Activated naive CD8-positive, alpha-beta T cell treated with anti-CD3 and anti-CD28 coated beads for 36 hours (primary cell): ENCODE results near the gene FGFBP1. TPM values are rescaled to one million over a fixed set of nuclear protein-coding genes. Genes with fewer than 3 reads are reported as not detected.
A peak's percentile ranks its signal among the peaks of the same experiment; 100 is the strongest.

ENCODE experiments used
- DNase-seq: peaks from one replicate; pipeline ENCODE4 v3.0.0; 2021
- H3K27ac Mint-ChIP-seq: one replicate; pipeline ENCODE4 v1.8.0; 2022; ENCODE audit warnings: mild to moderate bottlenecking, moderate library complexity, mixed read lengths
- H3K27me3 Mint-ChIP-seq: one replicate; pipeline ENCODE4 v1.8.0; 2022; ENCODE audit warnings: mild to moderate bottlenecking, mixed read lengths
- H3K36me3 Mint-ChIP-seq: one replicate; pipeline ENCODE4 v1.8.0; 2021; ENCODE audit warnings: mild to moderate bottlenecking, mixed read lengths
- H3K4me1 Mint-ChIP-seq: one replicate; pipeline ENCODE4 v1.8.0; 2021; ENCODE audit warnings: mixed read lengths
- H3K4me3 Mint-ChIP-seq: one replicate; pipeline ENCODE4 v1.8.0; 2022; ENCODE audit warnings: mild to moderate bottlenecking, moderate library complexity, mixed read lengths
- H3K9me3 Mint-ChIP-seq: one replicate; pipeline ENCODE4 v1.8.0; 2022; ENCODE audit warnings: mixed read lengths
- total RNA-seq, 2 experiments: library from RNA; stranded (reverse); gene quantifications; one replicate each; pipeline ENCODE4 v1.2.3, GENCODE V29; 2021

The FGFBP1 gene
- total RNA-seq, 2 experiments from 2014 or later, result not detected

GRCh38 chr4:15907430-15907829, 31.1 kb downstream of the FGFBP1 start:
- Mint-ChIP-seq H3K27ac (no peak overlapping the region), H3K27me3 (peaks cover 25% of the 10 kb centered on the region), H3K4me1 (peaks cover 2% of the 10 kb centered on the region), H3K36me3 (no peaks in the 10 kb centered on the region), H3K9me3 (no peaks in the 10 kb centered on the region), H3K4me3 (no peak overlapping the region)
- DNase-seq, result no peak

- Mint-ChIP-seq H3K27me3 (peaks cover 27% of the 10 kb centered on the region), H3K4me1 (no peaks in the 10 kb centered on the region), H3K36me3 (no peaks in the 10 kb centered on the region), H3K9me3 (no peaks in the 10 kb centered on the region), H3K27ac (no peak overlapping the region), H3K4me3 (no peak overlapping the region)
- peak; percentile 37 for DNase-seq
Measured at GRCh38 chr4:15906020-15906443, 32.5 kb downstream of the FGFBP1 start.

GRCh38 chr4:15902746-15903145, 35.8 kb downstream of the FGFBP1 start:
- no peaks in the 10 kb centered on the region for H3K36me3 Mint-ChIP-seq
- H3K4me3 Mint-ChIP-seq, result no peak overlapping the region
- DNase-seq, result no peak
- no peaks in the 10 kb centered on the region for H3K9me3 Mint-ChIP-seq
- H3K4me1 Mint-ChIP-seq, result no peaks in the 10 kb centered on the region
- H3K27ac Mint-ChIP-seq, result no peak overlapping the region
- H3K27me3 Mint-ChIP-seq, result peaks cover 43% of the 10 kb centered on the region

GRCh38 chr4:15901998-15902397, 36.5 kb downstream of the FGFBP1 start:
- H3K9me3 Mint-ChIP-seq, result no peaks in the 10 kb centered on the region
- no peak overlapping the region for H3K27ac Mint-ChIP-seq
- H3K36me3 Mint-ChIP-seq, result no peaks in the 10 kb centered on the region
- no peaks in the 10 kb centered on the region for H3K4me1 Mint-ChIP-seq
- DNase-seq, result no peak
- peaks cover 43% of the 10 kb centered on the region for H3K27me3 Mint-ChIP-seq
- no peak overlapping the region for H3K4me3 Mint-ChIP-seq

- Mint-ChIP-seq H3K9me3 (no peaks in the 10 kb centered on the region), H3K27ac (no peak overlapping the region), H3K4me3 (no peak overlapping the region), H3K36me3 (no peaks in the 10 kb centered on the region), H3K27me3 (peaks cover 46% of the 10 kb centered on the region), H3K4me1 (no peaks in the 10 kb centered on the region)
- no peak for DNase-seq
Measured at GRCh38 chr4:15901007-15901406, 37.5 kb downstream of the FGFBP1 start.

GRCh38 chr4:15899511-15899910, 39.0 kb downstream of the FGFBP1 start:
- no peaks in the 10 kb centered on the region for H3K9me3 Mint-ChIP-seq
- H3K4me1 Mint-ChIP-seq, result no peaks in the 10 kb centered on the region
- no peaks in the 10 kb centered on the region for H3K36me3 Mint-ChIP-seq
- no peak overlapping the region for H3K4me3 Mint-ChIP-seq
- H3K27me3 Mint-ChIP-seq, result peaks cover 42% of the 10 kb centered on the region
- H3K27ac Mint-ChIP-seq, result no peak overlapping the region
- DNase-seq, result no peak

- H3K4me3 Mint-ChIP-seq, result no peak overlapping the region
- H3K27ac Mint-ChIP-seq, result no peak overlapping the region
- H3K4me1 Mint-ChIP-seq, result peaks cover under 1% of the 10 kb centered on the region
- no peaks in the 10 kb centered on the region for H3K36me3 Mint-ChIP-seq
- no peaks in the 10 kb centered on the region for H3K9me3 Mint-ChIP-seq
- H3K27me3 Mint-ChIP-seq, result peaks cover 37% of the 10 kb centered on the region
- DNase-seq, result no peak
Measured at GRCh38 chr4:15898902-15899301, 39.6 kb downstream of the FGFBP1 start.

GRCh38 chr4:15897577-15897976, 41.0 kb downstream of the FGFBP1 start:
- no peaks in the 10 kb centered on the region for H3K9me3 Mint-ChIP-seq
- H3K36me3 Mint-ChIP-seq, result no peaks in the 10 kb centered on the region
- no peak for DNase-seq
- H3K27me3 Mint-ChIP-seq, result peaks cover 33% of the 10 kb centered on the region
- H3K27ac Mint-ChIP-seq, result no peak overlapping the region
- H3K4me1 Mint-ChIP-seq, result peaks cover 2% of the 10 kb centered on the region
- H3K4me3 Mint-ChIP-seq, result no peak overlapping the region

- peaks cover 21% of the 10 kb centered on the region for H3K27me3 Mint-ChIP-seq
- peaks cover 10% of the 10 kb centered on the region for H3K4me1 Mint-ChIP-seq
Measured at GRCh38 chr4:15894921-15895916, 43.3 kb downstream of the FGFBP1 start.

GRCh38 chr4:15894393-15894792, 44.1 kb downstream of the FGFBP1 start:
- H3K27me3 Mint-ChIP-seq, result peaks cover 16% of the 10 kb centered on the region
- DNase-seq, result no peak
- no peak overlapping the region for H3K4me3 Mint-ChIP-seq
- H3K27ac Mint-ChIP-seq, result no peak overlapping the region
- no peaks in the 10 kb centered on the region for H3K36me3 Mint-ChIP-seq
- H3K4me1 Mint-ChIP-seq, result peaks cover 10% of the 10 kb centered on the region
- H3K9me3 Mint-ChIP-seq, result no peaks in the 10 kb centered on the region

More at GRCh38 chr4:15894921-15895916, 43.3 kb downstream of the FGFBP1 start:
- Mint-ChIP-seq H3K4me3 (no peak overlapping the region), H3K27ac (no peak overlapping the region), H3K36me3 (no peaks in the 10 kb centered on the region), H3K9me3 (no peaks in the 10 kb centered on the region)
- DNase-seq, result no peak

GRCh38 chr4:15893962-15894361, 44.6 kb downstream of the FGFBP1 start:
- no peak overlapping the region for H3K27ac Mint-ChIP-seq
- peaks cover 10% of the 10 kb centered on the region for H3K4me1 Mint-ChIP-seq
- H3K9me3 Mint-ChIP-seq, result no peaks in the 10 kb centered on the region
- no peaks in the 10 kb centered on the region for H3K36me3 Mint-ChIP-seq
- no peak for DNase-seq
- H3K27me3 Mint-ChIP-seq, result peaks cover 12% of the 10 kb centered on the region
- H3K4me3 Mint-ChIP-seq, result no peak overlapping the region

- Mint-ChIP-seq H3K4me3 (no peak overlapping the region), H3K9me3 (no peaks in the 10 kb centered on the region), H3K27me3 (peaks cover 7% of the 10 kb centered on the region), H3K36me3 (no peaks in the 10 kb centered on the region), H3K27ac (no peak overlapping the region), H3K4me1 (peaks cover 10% of the 10 kb centered on the region)
- DNase-seq, result no peak
Measured at GRCh38 chr4:15891312-15891711, 47.2 kb downstream of the FGFBP1 start.

- no peaks in the 10 kb centered on the region for H3K36me3 Mint-ChIP-seq
- no peak overlapping the region for H3K27ac Mint-ChIP-seq
- DNase-seq, result no peak
- no peaks in the 10 kb centered on the region for H3K9me3 Mint-ChIP-seq
- no peak overlapping the region for H3K4me3 Mint-ChIP-seq
- H3K27me3 Mint-ChIP-seq, result no peaks in the 10 kb centered on the region
- peaks cover 10% of the 10 kb centered on the region for H3K4me1 Mint-ChIP-seq
Measured at GRCh38 chr4:15890246-15890829, 48.2 kb downstream of the FGFBP1 start.

GRCh38 chr4:15888515-15888914, 50.0 kb downstream of the FGFBP1 start:
- Mint-ChIP-seq H3K4me1 (peaks cover 8% of the 10 kb centered on the region), H3K27me3 (no peaks in the 10 kb centered on the region), H3K36me3 (no peaks in the 10 kb centered on the region), H3K27ac (no peak overlapping the region), H3K4me3 (no peak overlapping the region), H3K9me3 (no peaks in the 10 kb centered on the region)
- no peak for DNase-seq
